GM12892 (cell line): ENCODE results near the gene LRMDA.

Source experiments
- POLR2A ChIP-seq: IDR thresholded peaks from 2 replicates; pipeline ENCODE4 v1.6.1; 2011; ENCODE audit warnings: low read depth, low read length, control low read depth
- POLR2AphosphoS5 ChIP-seq: IDR thresholded peaks from 2 replicates; pipeline ENCODE4 v1.6.1; 2011; ENCODE audit warnings: low read depth, low read length, control low read depth
- TAF1 ChIP-seq: IDR thresholded peaks from 2 replicates; pipeline ENCODE4 v1.6.1; 2011; ENCODE audit warnings: low read depth, mild to moderate bottlenecking, control low read depth, low read length, borderline replicate concordance

- TF ChIP-seq POLR2A (no peak), TAF1 (no peak), POLR2AphosphoS5 (no peak)
These were observed 222.8 kb downstream of the LRMDA start for GRCh38 chr10:75654171-75654771.
